Liver (tissue), 2 donors: ENCODE data around the gene UBASH3B.

Source experiments
- CTCF ChIP-seq: fragments of 150-350 bp; IDR thresholded peaks from 2 replicates; pipeline ENCODE4 v1.5.1; 2017; ENCODE audit warnings: improper control_type of control experiment, low read depth, low read length; ENCODE audit not compliant: missing input control
- MAX ChIP-seq: IDR thresholded peaks from 2 replicates; pipeline ENCODE4 v1.6.1; 2016; ENCODE audit warnings: antibody characterized with exemption
- donor health status: healthy.

GRCh38 chr11:122733318-122733717 lies 77.8 kb downstream of the UBASH3B start:
- TF ChIP-seq CTCF (no peak), MAX (no peak)
